MCF 10A (cell line): ENCODE data around the gene CACNA2D3. TPM values are rescaled to one million over a fixed set of nuclear protein-coding genes. Genes with fewer than 3 reads are reported as not detected.

ENCODE experiments used
- BruUV-seq: library from RNA; stranded (reverse); fragments of 400-500 nt; replicated peaks from 2 replicates; lab custom pipeline; 2021; lab: Mats Ljungman, UMichigan
- CTCF ChIA-PET: fragments of 300-600 bp; sonication (Branson Sonifier 250); formaldehyde crosslinking; extraction: SDS; loops from one replicate; lab custom pipeline; 2021; ENCODE audit warnings: antibody characterized with exemption, inconsistent platforms; lab: Yijun Ruan, JAX
- POLR2A ChIA-PET: fragments of 300-600, 350-650 bp; sonication (Branson Sonifier 250); formaldehyde crosslinking; extraction: SDS; loops from one replicate; lab custom pipeline; 2020; ENCODE audit warnings: antibody characterized with exemption, inconsistent platforms; lab: Yijun Ruan, JAX
- DNase-seq: peaks from one replicate; pipeline ENCODE4 v3.0.0-alpha.2; 2018; ENCODE audit not compliant: unreplicated experiment
- H3K27ac Mint-ChIP-seq: one replicate; pipeline ENCODE4 v1.8.0; 2022; ENCODE audit warnings: mild to moderate bottlenecking, low read depth, mixed read lengths; ENCODE audit not compliant: unreplicated experiment
- H3K27me3 Mint-ChIP-seq: one replicate; pipeline ENCODE4 v1.8.0; 2022; ENCODE audit warnings: mixed read lengths; ENCODE audit not compliant: insufficient read depth, unreplicated experiment
- H3K36me3 Mint-ChIP-seq: one replicate; pipeline ENCODE4 v1.8.0; 2022; ENCODE audit warnings: mild to moderate bottlenecking, moderate library complexity, mixed read lengths; ENCODE audit not compliant: insufficient read depth, unreplicated experiment
- H3K4me1 Mint-ChIP-seq: one replicate; pipeline ENCODE4 v1.8.0; 2022; ENCODE audit warnings: mixed read lengths; ENCODE audit not compliant: insufficient read depth, unreplicated experiment
- H3K4me3 Mint-ChIP-seq: one replicate; pipeline ENCODE4 v1.8.0; 2022; ENCODE audit warnings: mild to moderate bottlenecking, moderate library complexity, mixed read lengths; ENCODE audit not compliant: unreplicated experiment
- H3K9me3 Mint-ChIP-seq: one replicate; pipeline ENCODE4 v1.8.0; 2022; ENCODE audit warnings: mixed read lengths; ENCODE audit not compliant: unreplicated experiment
- CTCF ChIP-seq: fragments of 200-600 bp; IDR thresholded peaks from one replicate; pipeline ENCODE4 v1.8.0; 2022; ENCODE audit warnings: antibody characterized with exemption, mild to moderate bottlenecking; ENCODE audit not compliant: unreplicated experiment
- intact Hi-C: fragments of 100-400 bp; cut with micrococcal nuclease; formaldehyde crosslinking; loops from 2 replicates; pipeline ENCODE4 v1.14.1; 2022
- total RNA-seq: library from RNA; stranded (reverse); gene quantifications from 2 replicates; pipeline ENCODE4 v1.2.3, GENCODE V29; 2022

Gene CACNA2D3
- total RNA-seq, 1 experiment from 2014 or later: 2.3 TPM

GRCh38 chr3:54841471-54841870 is 719.1 kb downstream of the CACNA2D3 start:
- CTCF ChIA-PET: interaction anchor here (0.7 to 2.9 kb wide), 4 partner anchors 12 to 1414 kb away, joined by 3 to 28 read pairs (median 3); no protein-coding TSS in a partner anchor

GRCh38 chr3:54843352-54843751 is 721.0 kb downstream of the CACNA2D3 start:
- no TSS peak for BruUV-seq
- peaks cover 6% of the 10 kb centered on the region for H3K4me1 Mint-ChIP-seq
- ChIA-PET POLR2A (no interaction called here), CTCF (interaction anchor here (2.0 to 2.9 kb wide), 2 partner anchors 10 to 13 kb away, joined by 13 to 28 read pairs; no protein-coding TSS in a partner anchor)
- H3K36me3 Mint-ChIP-seq: no peaks in the 10 kb centered on the region
- H3K27ac Mint-ChIP-seq: no peak overlapping the region
- H3K27me3 Mint-ChIP-seq: peaks cover 20% of the 10 kb centered on the region
- no peak for DNase-seq
- H3K9me3 Mint-ChIP-seq: no peaks in the 10 kb centered on the region
- intact Hi-C loops: no loop called here
- no peak overlapping the region for H3K4me3 Mint-ChIP-seq
- TF ChIP-seq CTCF: no peak

More at GRCh38 chr3:54841471-54841870, 719.1 kb downstream of the CACNA2D3 start:
- no peak for TF ChIP-seq CTCF
- DNase-seq: peak; percentile 12
- Mint-ChIP-seq H3K4me3 (no peak overlapping the region), H3K27me3 (peaks cover 20% of the 10 kb centered on the region), H3K36me3 (no peaks in the 10 kb centered on the region), H3K9me3 (no peaks in the 10 kb centered on the region), H3K4me1 (peaks cover 6% of the 10 kb centered on the region), H3K27ac (no peak overlapping the region)
- POLR2A ChIA-PET: no interaction called here
- intact Hi-C loops: no loop called here
- no TSS peak for BruUV-seq

GRCh38 chr3:54844211-54844610 is 721.9 kb downstream of the CACNA2D3 start:
- Mint-ChIP-seq H3K27me3 (peaks cover 20% of the 10 kb centered on the region), H3K36me3 (no peaks in the 10 kb centered on the region), H3K9me3 (no peaks in the 10 kb centered on the region), H3K4me3 (no peak overlapping the region), H3K27ac (no peak overlapping the region), H3K4me1 (peaks cover 6% of the 10 kb centered on the region)
- TF ChIP-seq CTCF: no peak
- CTCF ChIA-PET: interaction anchor here (0.6 to 2.3 kb wide), 2 partner anchors 10 to 901 kb away, joined by 3 to 14 read pairs; no protein-coding TSS in a partner anchor
- DNase-seq: no peak
- POLR2A ChIA-PET: interaction anchor here (1.1 kb wide), 1 partner anchor 49 kb away, joined by 3 read pairs; no protein-coding TSS in a partner anchor
- intact Hi-C loops: no loop called here
- BruUV-seq: no TSS peak

GRCh38 chr3:54845011-54845410 is 722.7 kb downstream of the CACNA2D3 start:
- no peak overlapping the region for H3K27ac Mint-ChIP-seq
- no peak overlapping the region for H3K4me3 Mint-ChIP-seq
- BruUV-seq: no TSS peak
- CTCF ChIA-PET: interaction anchor here (0.6 to 2.3 kb wide), 3 partner anchors 9 to 777 kb away, joined by 3 to 14 read pairs (median 4); no protein-coding TSS in a partner anchor
- peaks cover 22% of the 10 kb centered on the region for H3K27me3 Mint-ChIP-seq
- TF ChIP-seq CTCF: no peak
- H3K36me3 Mint-ChIP-seq: no peaks in the 10 kb centered on the region
- no peak for DNase-seq
- POLR2A ChIA-PET: interaction anchor here (0.7 to 1.1 kb wide), 2 partner anchors 31 to 48 kb away, joined by 3 read pairs; no protein-coding TSS in a partner anchor
- intact Hi-C loops: no loop called here
- H3K9me3 Mint-ChIP-seq: no peaks in the 10 kb centered on the region
- peaks cover 6% of the 10 kb centered on the region for H3K4me1 Mint-ChIP-seq
